Measurements from ENCODE around the gene CYP4A22.
"Not testable (repeated sequence)": the region's sequence is repeated elsewhere in the genome, so short reads cannot be mapped to it uniquely, and the experiment has no call there.

The CYP4A22 gene

DNA sequence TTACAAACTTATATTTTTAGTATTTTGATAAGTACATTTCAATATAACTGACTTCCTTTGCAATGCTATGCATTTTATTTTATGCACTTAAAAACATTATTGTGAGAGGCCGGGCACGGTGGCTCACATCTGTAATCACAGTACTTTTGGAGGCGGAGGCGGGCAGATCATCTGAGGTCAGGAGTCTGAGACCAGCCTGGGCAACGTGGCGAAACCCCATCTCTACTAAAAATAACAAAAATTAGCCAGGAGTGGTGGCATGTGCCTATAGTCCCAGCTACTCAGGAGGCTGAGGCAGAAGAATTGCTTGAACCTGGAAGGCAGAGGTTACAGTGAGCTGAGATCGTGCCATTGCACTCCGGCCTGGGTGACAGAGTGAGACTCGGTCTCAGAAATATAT lies 58.7 kb downstream of the CYP4A22 start:
- H3K4me3 ChIP-seq, H3K27ac ChIP-seq: not testable (repeated sequence)

DNA sequence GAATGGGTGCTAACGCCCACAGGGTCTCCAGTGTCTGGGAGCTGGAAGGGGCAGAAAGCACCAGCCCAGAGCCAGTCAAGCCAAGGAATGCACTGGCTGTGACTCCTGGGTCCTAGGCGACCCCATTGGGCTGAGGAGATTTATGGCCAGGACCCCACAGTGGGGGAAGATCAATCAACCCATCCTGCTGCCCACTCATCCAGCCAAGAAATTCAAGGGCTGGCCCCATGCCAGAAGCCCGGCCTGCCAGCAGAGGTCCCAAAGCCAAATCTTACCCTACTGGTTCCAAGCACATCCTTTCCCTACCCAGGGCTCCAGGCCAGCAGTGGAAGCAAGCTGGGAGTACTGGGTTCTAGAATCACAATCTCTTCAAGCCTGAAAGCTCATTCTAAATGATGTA lies 59.4 kb downstream of the CYP4A22 start:
- H3K4me3 ChIP-seq: no peak overlapping the region
- no peak overlapping the region for H3K27ac ChIP-seq

DNA sequence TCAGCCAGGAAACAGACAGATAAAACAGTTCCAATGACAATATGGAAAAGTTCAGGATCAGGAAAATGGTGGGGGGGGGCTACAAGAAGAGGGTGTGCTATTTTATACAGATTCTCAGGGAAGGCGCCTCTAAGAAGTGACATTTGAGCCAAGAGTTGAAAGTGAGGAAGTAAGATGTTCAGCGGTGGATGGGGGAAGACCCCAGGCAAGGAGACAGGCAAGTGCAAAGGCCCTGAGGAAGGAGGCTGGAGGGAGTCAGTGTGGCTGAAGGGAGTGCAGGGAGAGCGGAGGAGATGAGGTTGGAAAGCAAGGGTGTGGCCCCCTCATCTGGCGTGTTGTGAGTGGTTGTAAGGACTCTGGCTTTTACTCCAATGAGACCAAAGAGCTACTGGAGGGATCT lies 61.0 kb downstream of the CYP4A22 start:
- Histone ChIP-seq H3K4me3 (no peak overlapping the region), H3K27ac (no peak overlapping the region)

Data from skin epidermis (tissue), 12 donors.